SH-SY5Y (cell line): Measurements from ENCODE around the gene HTT.

ENCODE experiments used
- GATA2 ChIP-seq: IDR thresholded peaks from 2 replicates; pipeline ENCODE4 v1.6.1; 2011; ENCODE audit warnings: mild to moderate bottlenecking, low read depth, low read length
- GATA3 ChIP-seq: IDR thresholded peaks from 2 replicates; pipeline ENCODE4 v1.6.1; 2011; ENCODE audit warnings: low read depth, mild to moderate bottlenecking, low read length, moderate library complexity

DNA sequence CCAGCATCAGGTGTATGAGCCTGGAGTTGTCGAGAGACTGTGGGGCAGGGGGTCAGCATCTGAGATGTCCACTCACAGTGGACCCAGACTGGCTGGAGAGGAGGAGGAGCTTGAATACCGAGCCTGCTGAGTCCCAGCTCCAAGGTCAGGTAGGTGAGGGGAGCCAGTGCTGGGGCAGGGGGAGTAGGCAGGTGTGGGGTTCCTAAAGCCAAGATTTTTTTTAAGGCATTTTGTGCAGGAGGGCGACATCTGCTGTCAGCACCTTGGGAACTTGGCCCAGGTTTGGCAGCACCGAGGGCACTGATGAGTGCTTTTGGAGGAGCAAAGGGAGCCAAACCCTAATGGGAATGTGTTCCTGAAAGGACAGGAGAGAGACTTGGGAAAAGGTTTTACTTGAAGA lies 110.2 kb downstream of the HTT start:
- TF ChIP-seq GATA3 = no peak
- no peak for TF ChIP-seq GATA2
